Occipital lobe (tissue), 3 donors: ENCODE measurements around the gene BCL2. TPM values are rescaled to one million over a fixed set of nuclear protein-coding genes. Genes with fewer than 3 reads are reported as not detected.

Experiments
- DNase-seq: peaks from one replicate; lab custom pipeline; 2025; lab: John Stamatoyannopoulos, UW
- small RNA-seq: library from RNA; depleted of rRNA; stranded (forward); fragments of <200 nt; gene quantifications from one replicate; pipeline ENCODE3, GENCODE V24; 2014
- total RNA-seq: library from RNA; depleted of rRNA; stranded (reverse); fragments of >200 nt; gene quantifications from one replicate; pipeline ENCODE4 v1.2.3, GENCODE V29; 2014

BCL2 gene
- total RNA-seq, 1 donor from 2014 or later = 30.6 TPM

DNA sequence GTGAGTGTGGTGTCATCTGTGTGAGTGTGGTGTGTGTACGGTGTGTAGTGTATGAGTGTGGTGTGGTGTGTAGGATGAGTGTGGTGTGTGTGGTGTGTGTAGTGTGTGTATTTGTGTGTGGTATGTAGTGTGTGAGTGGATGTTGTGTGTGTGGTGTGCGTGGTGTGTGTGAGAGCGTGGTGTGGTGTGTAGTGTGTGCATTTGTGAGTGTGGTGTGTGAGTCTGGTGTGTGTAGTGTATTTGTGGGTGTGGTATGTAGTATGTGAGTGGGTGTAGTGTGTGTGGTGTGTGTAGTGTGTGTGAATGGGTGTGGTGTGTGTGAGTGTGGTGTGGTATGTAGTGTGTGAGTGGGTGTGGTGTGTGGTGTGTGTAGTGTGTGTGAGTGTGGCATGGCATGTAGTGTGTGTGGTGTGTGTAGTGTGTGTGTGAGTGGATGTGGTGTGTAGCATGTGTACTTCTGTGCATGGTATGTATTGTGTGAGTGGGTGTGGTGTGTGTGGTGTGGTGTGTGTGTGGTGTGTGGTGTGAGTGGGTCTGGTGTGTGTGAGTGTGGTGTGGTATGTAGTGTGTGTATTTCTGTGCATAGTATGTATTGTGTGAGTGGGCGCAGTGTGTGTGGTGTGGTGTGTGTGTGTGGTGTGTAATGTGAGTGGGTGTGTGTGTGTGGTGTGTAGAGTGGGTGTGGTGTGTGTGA, 227.8 kb downstream of the BCL2 start:
- DNase-seq = no peak

DNA sequence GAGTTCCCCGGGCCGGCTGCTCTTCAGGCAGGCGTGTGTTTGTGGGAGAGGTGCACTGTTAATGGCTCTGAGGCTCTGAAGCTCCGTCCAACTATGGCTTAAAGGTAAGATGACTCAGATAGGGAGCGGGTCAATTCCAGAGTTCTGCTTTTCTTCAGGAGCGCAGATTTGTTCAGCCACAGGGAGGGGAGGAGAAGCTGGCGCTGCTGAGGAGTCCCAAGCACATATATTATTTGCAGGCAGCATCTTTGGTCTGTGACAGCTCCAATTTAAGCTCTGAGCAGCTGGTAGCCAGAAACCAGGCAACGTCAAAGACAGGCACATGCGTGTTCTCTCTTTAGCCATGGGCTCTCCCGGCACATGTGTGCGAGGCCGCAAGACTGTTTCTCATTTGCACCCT, 229.2 kb downstream of the BCL2 start:
- no peak for DNase-seq

DNA sequence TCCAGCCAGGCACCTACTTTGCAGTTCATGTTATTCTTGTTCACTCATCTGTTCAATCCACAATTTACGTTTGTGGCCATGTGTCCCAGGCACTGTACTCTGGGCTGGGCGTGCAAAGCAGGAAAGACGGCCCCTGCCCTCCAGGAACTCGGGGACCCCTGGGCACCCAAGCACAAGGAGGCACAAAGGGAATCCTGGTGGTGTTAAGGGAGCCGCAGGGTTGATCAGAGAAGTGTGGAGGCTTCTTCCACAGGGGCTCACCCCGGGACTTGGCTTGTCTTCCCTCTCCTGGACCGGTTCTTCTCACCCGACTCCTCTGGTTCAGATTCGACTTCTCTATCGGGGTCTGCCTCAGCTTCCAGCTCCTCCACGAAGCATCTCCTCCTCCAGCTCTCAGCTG, 230.5 kb downstream of the BCL2 start:
- no peak for DNase-seq

DNA sequence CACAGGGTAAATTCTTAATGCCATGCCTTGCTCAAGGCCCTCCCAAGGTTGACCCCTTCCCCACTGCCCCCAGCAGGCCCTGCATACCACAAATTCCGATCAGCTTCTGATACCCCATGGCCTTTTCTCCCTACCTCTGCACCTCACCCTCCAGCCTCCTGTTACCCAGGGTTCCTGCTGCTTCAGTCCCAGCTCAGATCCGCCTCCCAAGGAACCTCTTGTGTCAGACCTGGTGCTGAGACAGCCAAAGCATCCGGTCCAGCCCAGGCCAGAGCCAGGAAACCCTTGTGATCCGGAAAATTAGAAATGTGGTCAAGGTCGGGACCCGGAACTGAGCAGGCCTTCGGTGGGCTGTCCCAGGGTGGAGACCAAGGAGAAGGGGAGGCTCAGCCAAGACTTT, 231.3 kb downstream of the BCL2 start:
- no peak for DNase-seq

DNA sequence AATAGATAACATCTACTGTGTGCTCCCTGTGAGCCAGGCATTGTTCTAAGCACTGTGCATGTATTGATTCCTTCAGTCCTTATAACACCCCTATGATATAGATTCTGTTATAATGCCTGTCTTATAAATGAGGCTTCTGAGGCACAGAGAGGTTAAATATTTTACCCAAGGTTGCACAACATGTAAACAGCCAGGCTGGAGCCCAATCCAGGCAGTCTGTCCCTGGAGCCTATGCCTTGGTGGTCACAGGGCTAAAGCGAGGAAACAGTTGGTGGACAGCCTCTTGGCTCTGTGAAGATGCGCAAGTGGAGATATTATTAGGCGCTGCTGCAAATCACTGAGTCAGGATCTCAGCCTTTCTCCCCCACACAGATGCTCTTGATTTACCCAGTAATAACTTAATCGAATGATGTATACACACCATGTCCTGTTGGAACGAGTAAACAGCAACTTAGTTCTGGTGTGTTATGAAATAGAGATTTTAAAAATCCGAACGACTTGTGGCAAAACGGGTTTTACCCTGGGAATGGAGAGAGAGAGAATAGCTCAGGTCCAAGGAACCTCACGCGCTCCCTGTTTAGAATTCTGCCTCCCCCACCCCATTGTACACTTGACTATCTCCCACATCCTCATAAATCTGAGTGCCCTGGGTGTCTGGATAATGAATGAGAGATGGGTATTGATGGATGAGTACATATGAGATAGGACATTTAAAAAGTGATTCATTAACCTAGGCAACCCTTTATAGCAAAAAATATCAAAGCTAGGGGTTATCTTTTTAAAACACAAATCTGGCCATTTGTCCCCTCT, 231.9 kb downstream of the BCL2 start:
- no peak for DNase-seq

DNA sequence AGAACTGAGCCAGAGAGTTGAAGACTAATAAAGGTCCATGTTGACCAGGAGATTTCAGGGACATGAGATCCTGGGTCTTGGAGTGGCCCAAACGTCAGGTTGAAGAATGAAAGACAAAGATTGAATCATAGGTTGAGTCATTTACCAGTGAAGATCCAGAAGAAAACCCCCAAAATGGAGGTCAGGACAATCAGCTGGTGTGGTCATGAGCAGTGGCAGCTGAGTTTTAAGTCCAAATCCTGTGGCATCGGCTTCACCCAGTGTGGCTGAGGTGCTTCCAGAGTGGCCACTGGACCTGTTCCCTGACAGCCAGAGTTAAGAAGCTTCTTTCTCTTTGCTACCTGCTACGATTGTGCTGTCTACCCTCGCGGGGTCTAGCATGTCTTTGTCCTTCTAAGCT, 234.0 kb downstream of the BCL2 start:
- no peak for DNase-seq

DNA sequence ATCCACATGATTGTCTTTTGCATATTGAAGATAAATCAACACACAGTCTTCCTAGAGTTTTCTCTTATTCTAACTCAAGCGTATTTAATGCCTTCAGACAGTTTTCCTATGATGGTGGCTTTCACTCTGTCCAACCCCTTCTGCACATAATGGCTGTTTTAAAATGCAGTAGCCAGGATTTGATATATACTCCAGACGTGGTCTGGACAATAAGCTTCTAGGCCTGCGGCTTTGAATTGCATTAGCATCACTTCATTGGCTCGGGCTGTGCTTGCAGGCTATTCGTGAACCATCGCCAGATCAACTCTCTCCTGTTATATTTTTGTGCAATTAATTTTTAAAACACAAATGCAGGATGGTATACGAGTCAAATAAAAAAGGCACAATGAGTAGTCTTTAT, 235.3 kb downstream of the BCL2 start:
- DNase-seq = no peak

DNA sequence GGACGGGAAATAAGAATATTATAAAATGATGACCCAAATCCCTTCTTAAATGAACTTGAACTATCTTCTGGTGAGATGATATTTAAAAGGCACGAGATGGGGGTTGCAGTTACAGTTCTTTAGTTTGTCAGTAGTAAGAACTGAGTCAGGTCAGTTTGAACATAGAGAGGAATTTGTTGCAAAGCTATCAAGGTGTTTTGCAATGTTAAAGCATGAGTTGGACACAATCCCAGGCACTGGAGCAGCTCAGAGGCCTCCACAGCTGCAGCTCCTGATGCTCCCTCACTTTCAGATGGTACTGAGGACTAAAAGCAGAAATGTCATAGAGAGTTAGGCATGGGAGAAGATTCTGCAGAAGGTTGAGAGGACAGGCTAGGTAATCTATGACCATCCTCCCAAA, 236.0 kb downstream of the BCL2 start:
- DNase-seq = no peak

DNA sequence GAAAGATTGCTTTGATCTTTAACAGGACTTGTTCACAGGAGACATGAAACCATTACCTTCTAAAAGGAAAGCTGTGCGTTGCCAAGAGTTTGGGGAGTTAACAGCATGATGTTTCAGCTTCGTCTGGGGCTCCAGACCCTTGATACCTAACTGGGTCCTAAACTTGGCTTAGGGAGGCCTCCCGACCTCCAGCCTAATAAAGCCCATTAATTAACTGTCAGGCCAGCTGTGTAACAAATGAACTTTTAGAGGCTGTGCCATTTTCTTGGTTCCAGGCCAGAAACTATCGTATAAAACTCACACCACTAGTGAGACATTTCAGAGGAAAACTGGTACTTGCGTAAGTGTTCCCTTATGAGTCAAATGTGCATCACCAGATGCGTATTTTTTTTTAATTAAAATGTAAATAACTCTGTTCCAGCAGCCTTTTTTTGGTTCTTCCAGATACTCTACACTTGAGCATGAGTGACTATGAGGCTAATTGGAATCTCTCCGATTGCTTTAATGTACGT, 236.5 kb downstream of the BCL2 start:
- no peak for DNase-seq

DNA sequence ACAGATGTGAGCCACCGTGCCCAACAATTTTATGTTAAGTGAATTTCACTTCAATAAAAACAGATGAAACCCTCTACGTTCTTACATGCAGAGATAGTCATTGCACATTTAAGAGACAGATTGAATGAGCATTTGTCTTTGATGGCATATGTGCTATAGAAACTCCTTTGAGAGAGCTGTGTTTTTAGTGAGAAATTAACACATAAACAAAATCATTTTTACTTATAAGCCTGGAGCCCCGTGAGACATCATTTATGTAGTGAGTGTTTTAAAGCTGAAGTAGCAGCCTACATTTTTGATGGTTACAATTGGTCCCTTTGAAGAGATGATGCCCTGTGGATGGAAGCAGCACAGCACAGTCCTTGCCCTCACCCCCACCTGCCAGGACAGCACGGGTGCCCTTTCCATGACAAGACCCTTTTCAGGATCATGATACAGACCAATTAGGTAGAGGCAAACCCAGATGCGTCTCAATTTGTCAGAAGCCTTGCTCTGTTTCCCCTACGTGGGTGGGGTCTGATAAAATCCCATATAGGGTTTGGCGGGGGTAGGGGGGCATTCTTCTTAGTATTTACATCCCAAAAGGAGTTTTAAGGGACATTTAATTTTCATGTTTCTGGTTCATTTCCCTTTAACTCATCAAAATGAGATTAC, 237.1 kb downstream of the BCL2 start:
- DNase-seq = no peak

DNA sequence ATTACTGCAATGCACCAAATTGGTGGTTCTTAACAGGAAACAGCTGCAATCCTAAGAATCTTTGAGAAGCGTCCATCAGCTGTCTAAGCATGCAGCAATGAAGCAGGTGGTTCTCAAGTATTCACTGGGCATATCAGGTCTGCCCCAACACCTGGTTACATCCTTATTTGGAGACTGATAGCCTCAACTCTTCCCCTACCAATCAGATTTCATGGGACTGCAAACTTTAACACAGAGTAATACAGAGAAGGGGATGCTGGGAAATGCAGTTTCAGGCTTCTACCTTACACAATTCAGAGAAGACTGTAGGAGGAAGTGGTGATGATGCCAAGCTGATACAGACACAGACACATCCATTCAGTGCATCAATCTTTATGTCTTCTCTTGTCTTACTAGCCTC, 240.5 kb downstream of the BCL2 start:
- no peak for DNase-seq

DNA sequence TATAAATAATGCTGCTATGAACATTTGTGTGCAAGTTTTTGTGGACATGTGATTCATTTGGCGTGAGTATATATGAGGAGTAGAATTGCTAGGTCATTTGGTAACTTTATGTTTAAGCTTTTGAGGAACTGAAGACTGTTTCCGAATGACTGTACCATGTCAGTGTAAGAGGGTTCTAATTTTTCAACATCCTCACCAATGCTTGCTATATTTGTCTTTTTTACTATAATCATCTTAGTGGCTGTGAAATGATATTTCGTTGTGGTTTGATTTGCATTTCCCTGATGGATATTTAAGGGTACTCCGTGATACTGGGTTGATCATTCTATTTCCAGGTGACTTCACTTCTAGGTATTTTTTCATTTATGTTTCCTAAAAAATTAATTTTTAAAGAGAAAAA, 241.1 kb downstream of the BCL2 start:
- DNase-seq = no peak

DNA sequence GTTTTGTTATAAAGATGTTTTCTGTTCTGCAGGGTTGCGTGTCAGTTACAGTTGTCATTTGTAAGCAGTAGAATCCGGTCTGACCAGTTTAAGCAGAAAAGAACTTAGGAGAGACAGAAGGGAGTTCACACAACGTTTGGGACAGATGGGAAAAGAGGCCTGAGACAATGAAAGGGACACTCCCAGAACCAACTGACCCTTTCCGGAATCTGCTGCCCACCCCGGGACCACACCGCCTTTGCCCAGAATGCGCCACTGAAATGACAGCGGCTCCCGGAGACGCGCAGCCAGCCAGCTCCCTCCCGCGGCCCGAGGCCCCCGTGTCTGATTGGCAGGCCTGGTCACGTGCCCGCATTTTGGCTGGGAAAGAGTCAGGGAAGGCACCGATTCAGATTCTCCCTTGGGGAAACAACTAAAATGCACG, 244.6 kb downstream of the BCL2 start:
- peak; percentile 51 for DNase-seq

DNA sequence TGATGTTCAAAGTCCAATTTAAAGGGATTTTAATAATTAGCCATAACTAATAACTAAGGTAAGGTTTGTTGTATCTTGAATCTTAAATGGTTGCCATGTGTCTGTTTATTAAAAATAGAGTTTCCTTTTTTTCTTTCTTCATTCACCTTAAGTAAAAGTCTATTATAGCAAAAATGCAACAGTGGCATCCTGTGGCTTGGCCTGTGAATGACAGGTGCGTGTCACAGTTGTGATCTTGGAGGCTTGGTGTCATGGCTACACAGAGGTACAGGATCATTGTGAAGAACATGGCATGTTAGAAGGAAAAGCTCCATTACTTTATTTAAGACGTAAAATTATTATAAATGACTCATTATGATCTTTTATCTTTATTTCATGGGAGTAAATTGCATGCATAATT, 246.1 kb downstream of the BCL2 start:
- DNase-seq = no peak

Small RNA genes within 50 kb of the gene (small RNA-seq; reads per million reads assigned to genes)
- gene AC022726.1 = not detected

Other genes starting within 250 kb of the BCL2 start
- gene KDSR, start 47.4 kb upstream of the BCL2 start, total RNA-seq = 12.2 TPM
- 41.0 TPM for gene VPS4B, start 102.7 kb upstream of the BCL2 start, total RNA-seq
- not detected for gene SERPINB5, start 157.2 kb upstream of the BCL2 start, total RNA-seq
- not detected for gene SERPINB12, start 222.6 kb upstream of the BCL2 start, total RNA-seq